ENCODE data around the gene CYTH4. TPM values are rescaled to one million over a fixed set of nuclear protein-coding genes. Genes with fewer than 3 reads are reported as not detected.

The CYTH4 gene
- total RNA-seq, 1 experiment from 2014 or later = 1.1 TPM

- no peak overlapping the region for H3K4me3 ChIP-seq
- no peaks in the 10 kb centered on the region for H3K9me3 ChIP-seq (replicated peaks)
- H3K27me3 ChIP-seq (replicated peaks) = no peaks in the 10 kb centered on the region
- H3K4me1 ChIP-seq (replicated peaks) = peaks cover 36% of the 10 kb centered on the region
- no peak for DNase-seq (ENCODE audit: low read depth in 1 of 2, low spot score in 2 of 2)
- no peak overlapping the region for H3K27ac ChIP-seq
- H3K36me3 ChIP-seq = no peaks in the 10 kb centered on the region
Observed at GRCh38 chr22:37309211-37310074, 27.1 kb downstream of the CYTH4 start.

- no peak overlapping the region for H3K27ac ChIP-seq
- no peaks in the 10 kb centered on the region for H3K27me3 ChIP-seq (replicated peaks)
- H3K4me1 ChIP-seq (replicated peaks) = peaks cover 33% of the 10 kb centered on the region
- H3K9me3 ChIP-seq (replicated peaks) = no peaks in the 10 kb centered on the region
- H3K4me3 ChIP-seq = no peak overlapping the region
- no peaks in the 10 kb centered on the region for H3K36me3 ChIP-seq
- DNase-seq (ENCODE audit: low read depth in 1 of 2, low spot score in 2 of 2) = no peak
Observed at GRCh38 chr22:37310075-37310606, 27.8 kb downstream of the CYTH4 start.

- no peak overlapping the region for H3K27ac ChIP-seq
- no peaks in the 10 kb centered on the region for H3K36me3 ChIP-seq
- no peak overlapping the region for H3K4me3 ChIP-seq
- no peak for DNase-seq (ENCODE audit: low read depth in 1 of 2, low spot score in 2 of 2)
- H3K4me1 ChIP-seq (replicated peaks) = peaks cover 32% of the 10 kb centered on the region
- H3K27me3 ChIP-seq (replicated peaks) = no peaks in the 10 kb centered on the region
- H3K9me3 ChIP-seq (replicated peaks) = no peaks in the 10 kb centered on the region
Observed at GRCh38 chr22:37310815-37311595, 28.7 kb downstream of the CYTH4 start.

GRCh38 chr22:37311761-37312312 is 29.5 kb downstream of the CYTH4 start:
- no peak overlapping the region for H3K4me3 ChIP-seq
- no peak for DNase-seq (ENCODE audit: low read depth in 1 of 2, low spot score in 2 of 2)
- H3K27me3 ChIP-seq (replicated peaks) = no peaks in the 10 kb centered on the region
- H3K27ac ChIP-seq = no peak overlapping the region
- H3K9me3 ChIP-seq (replicated peaks) = no peaks in the 10 kb centered on the region
- H3K36me3 ChIP-seq = no peaks in the 10 kb centered on the region
- peaks cover 27% of the 10 kb centered on the region for H3K4me1 ChIP-seq (replicated peaks)

GRCh38 chr22:37312549-37313183 is 30.4 kb downstream of the CYTH4 start:
- Histone ChIP-seq H3K27me3 (replicated peaks) (no peaks in the 10 kb centered on the region), H3K36me3 (no peaks in the 10 kb centered on the region), H3K9me3 (replicated peaks) (no peaks in the 10 kb centered on the region), H3K4me1 (replicated peaks) (peaks cover 23% of the 10 kb centered on the region), H3K4me3 (no peak overlapping the region), H3K27ac (no peak overlapping the region)
- no peak for DNase-seq (ENCODE audit: low read depth in 1 of 2, low spot score in 2 of 2)

GRCh38 chr22:37313376-37314314 is 31.3 kb downstream of the CYTH4 start:
- Histone ChIP-seq H3K36me3 (no peaks in the 10 kb centered on the region), H3K27ac (no peak overlapping the region), H3K9me3 (replicated peaks) (no peaks in the 10 kb centered on the region), H3K4me3 (no peak overlapping the region), H3K4me1 (replicated peaks) (peaks cover 14% of the 10 kb centered on the region), H3K27me3 (replicated peaks) (no peaks in the 10 kb centered on the region)
- no peak for DNase-seq (ENCODE audit: low read depth in 1 of 2, low spot score in 2 of 2)

- no peaks in the 10 kb centered on the region for H3K27me3 ChIP-seq (replicated peaks)
- H3K36me3 ChIP-seq = no peaks in the 10 kb centered on the region
- DNase-seq (ENCODE audit: low read depth in 1 of 2, low spot score in 2 of 2) = no peak
Observed at GRCh38 chr22:37314315-37315074, 32.2 kb downstream of the CYTH4 start.

GRCh38 chr22:37316405-37316804 is 34.1 kb downstream of the CYTH4 start:
- peaks cover 7% of the 10 kb centered on the region; the same call in 1 of the 2 replicates for H3K4me1 ChIP-seq (replicated peaks)
- H3K9me3 ChIP-seq (replicated peaks) = no peaks in the 10 kb centered on the region
- no peak for DNase-seq (ENCODE audit: low read depth in 1 of 2, low spot score in 2 of 2)
- no peaks in the 10 kb centered on the region; the same call in 1 of the 2 replicates for H3K27me3 ChIP-seq (replicated peaks)
- H3K4me3 ChIP-seq = no peak overlapping the region
- H3K36me3 ChIP-seq = no peaks in the 10 kb centered on the region
- H3K27ac ChIP-seq = no peak overlapping the region

More at GRCh38 chr22:37314315-37315074, 32.2 kb downstream of the CYTH4 start:
- no peaks in the 10 kb centered on the region for H3K9me3 ChIP-seq (replicated peaks)
- H3K27ac ChIP-seq = no peak overlapping the region
- no peak overlapping the region for H3K4me3 ChIP-seq
- peaks cover 11% of the 10 kb centered on the region for H3K4me1 ChIP-seq (replicated peaks)

GRCh38 chr22:37316875-37317371 is 34.6 kb downstream of the CYTH4 start:
- peak; percentile 75 to 82 for DNase-seq (ENCODE audit: low read depth in 1 of 2, low spot score in 2 of 2)
- H3K36me3 ChIP-seq = no peaks in the 10 kb centered on the region
- H3K4me1 ChIP-seq (replicated peaks) = peaks cover 7% of the 10 kb centered on the region; the same call in 1 of the 2 replicates

GRCh38 chr22:37317698-37318210 is 35.4 kb downstream of the CYTH4 start:
- peaks cover 7% of the 10 kb centered on the region; the same call in 1 of the 2 replicates for H3K4me1 ChIP-seq (replicated peaks)
- peaks cover 3% of the 10 kb centered on the region for H3K27me3 ChIP-seq (replicated peaks)
- no peak for DNase-seq (ENCODE audit: low read depth in 1 of 2, low spot score in 2 of 2)
- H3K27ac ChIP-seq = no peak overlapping the region
- H3K4me3 ChIP-seq = no peak overlapping the region
- H3K36me3 ChIP-seq = no peaks in the 10 kb centered on the region
- H3K9me3 ChIP-seq (replicated peaks) = no peaks in the 10 kb centered on the region

More at GRCh38 chr22:37316875-37317371, 34.6 kb downstream of the CYTH4 start:
- no peaks in the 10 kb centered on the region for H3K9me3 ChIP-seq (replicated peaks)
- no peaks in the 10 kb centered on the region; the same call in 1 of the 2 replicates for H3K27me3 ChIP-seq (replicated peaks)
- H3K4me3 ChIP-seq = no peak overlapping the region
- H3K27ac ChIP-seq = no peak overlapping the region

GRCh38 chr22:37318364-37319109 is 36.2 kb downstream of the CYTH4 start:
- H3K27ac ChIP-seq = no peak overlapping the region
- no peaks in the 10 kb centered on the region for H3K9me3 ChIP-seq (replicated peaks)
- peaks cover 7% of the 10 kb centered on the region; the same call in 1 of the 2 replicates for H3K4me1 ChIP-seq (replicated peaks)
- H3K4me3 ChIP-seq = no peak overlapping the region
- H3K36me3 ChIP-seq = no peaks in the 10 kb centered on the region
- DNase-seq (ENCODE audit: low read depth in 1 of 2, low spot score in 2 of 2) = no peak
- peaks cover 9% of the 10 kb centered on the region for H3K27me3 ChIP-seq (replicated peaks)

All from SJSA1 (cell line).